ENCODE measurements around the gene CAPSL.
A peak's percentile ranks its signal among the peaks of the same experiment; 100 is the strongest.
"Not testable (repeated sequence)": the region's sequence is repeated elsewhere in the genome, so short reads cannot be mapped to it uniquely, and the experiment has no call there.

The CAPSL gene

DNA sequence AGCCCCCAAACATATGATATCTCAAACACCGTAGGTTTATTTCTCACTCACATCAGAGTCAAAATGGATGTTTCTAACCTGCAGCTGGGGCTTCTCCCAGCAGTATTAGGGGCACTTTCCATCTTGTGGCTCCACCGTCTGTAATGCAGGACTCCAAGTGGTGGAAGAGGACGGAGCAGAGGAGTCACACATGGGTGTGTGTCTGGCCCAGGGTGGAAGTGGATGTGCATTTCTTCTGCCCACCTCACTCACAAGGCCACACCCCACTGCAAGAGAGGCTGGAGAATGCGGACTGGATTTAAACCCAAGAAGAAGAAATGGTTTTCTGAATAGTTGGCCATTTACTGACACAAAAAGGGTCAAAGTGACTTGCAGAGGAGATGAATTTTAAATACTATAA is 67.8 kb downstream of the CAPSL start:
- DNase-seq = no peak

DNA sequence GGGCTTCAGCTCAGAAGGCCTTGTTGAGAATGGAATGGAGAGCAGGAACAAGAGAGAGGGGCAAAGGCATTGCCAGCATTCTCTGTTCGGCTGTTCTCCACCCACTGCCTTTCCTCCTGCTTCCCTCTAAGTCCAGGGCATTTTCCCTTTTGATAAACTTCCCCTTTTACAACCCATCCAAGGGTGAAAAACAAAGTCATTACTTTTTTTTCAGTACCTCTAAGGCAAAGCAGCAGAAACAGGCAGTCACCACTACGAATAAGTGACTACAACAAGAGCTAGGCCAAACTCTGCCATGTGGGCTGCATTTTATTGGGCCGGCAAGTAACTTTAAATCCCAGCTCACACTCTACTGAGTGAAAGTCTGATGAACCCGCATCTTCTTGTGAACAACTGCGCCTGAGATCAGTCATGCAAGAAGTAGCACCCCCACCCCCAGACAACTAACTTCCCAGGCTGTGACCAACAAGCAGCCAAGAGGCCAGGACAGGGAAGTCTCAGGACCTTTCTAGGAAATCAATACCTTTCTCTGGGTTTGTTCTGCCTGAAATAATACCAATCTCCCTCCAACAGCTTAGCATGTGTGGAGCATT is 68.6 kb downstream of the CAPSL start:
- DNase-seq = peak in 1 of 2 donors; percentile 30

DNA sequence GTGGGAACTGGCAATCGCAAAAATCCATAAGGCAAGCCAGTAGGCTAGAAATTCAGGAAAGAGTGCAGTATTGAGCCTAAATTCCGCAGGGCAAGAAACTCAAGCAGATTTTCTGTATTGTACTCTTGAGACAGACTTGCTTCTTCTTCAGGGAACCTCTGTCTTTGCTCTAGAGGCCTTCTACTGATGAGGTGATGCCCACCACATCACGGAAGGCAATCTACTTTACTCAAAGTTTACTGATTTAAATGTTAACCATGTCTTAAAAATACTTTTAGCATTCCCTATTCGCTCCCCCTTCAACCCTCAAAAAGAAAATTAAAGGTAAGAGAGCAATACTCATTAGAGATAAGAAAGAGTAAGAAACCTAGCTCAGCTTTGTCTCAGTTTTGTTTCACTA is 70.4 kb downstream of the CAPSL start:
- DNase-seq = no peak

GRCh38 chr5:35863159-35863558 is 75.3 kb downstream of the CAPSL start:
- peak in 1 of 2 donors; percentile 20 for DNase-seq

- DNase-seq = no peak
Observed at GRCh38 chr5:35862126-35862525, 76.3 kb downstream of the CAPSL start.

DNA sequence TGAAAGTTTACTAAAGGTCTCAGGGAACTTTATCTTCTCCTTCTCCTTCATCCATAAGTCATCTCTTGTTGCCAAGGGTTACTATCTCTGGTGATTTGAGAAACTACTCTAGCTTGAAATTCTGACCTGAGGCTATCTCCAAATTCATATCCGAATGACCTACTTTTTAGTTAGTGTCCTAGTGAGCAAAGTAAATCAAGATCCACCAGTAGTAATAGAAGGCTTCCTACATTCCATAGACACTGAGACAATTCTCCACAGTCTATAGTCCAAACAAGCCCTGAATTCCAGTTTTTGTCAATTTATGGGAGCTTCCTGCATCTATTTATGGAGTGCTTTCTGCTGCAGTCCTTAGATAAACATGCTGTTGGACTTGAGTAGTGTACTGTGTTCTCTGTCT is 76.7 kb downstream of the CAPSL start:
- DNase-seq = no peak

GRCh38 chr5:35860686-35861085 is 77.7 kb downstream of the CAPSL start:
- DNase-seq = no peak

- DNase-seq = no peak
Observed at GRCh38 chr5:35859101-35859661, 79.2 kb downstream of the CAPSL start.

DNA sequence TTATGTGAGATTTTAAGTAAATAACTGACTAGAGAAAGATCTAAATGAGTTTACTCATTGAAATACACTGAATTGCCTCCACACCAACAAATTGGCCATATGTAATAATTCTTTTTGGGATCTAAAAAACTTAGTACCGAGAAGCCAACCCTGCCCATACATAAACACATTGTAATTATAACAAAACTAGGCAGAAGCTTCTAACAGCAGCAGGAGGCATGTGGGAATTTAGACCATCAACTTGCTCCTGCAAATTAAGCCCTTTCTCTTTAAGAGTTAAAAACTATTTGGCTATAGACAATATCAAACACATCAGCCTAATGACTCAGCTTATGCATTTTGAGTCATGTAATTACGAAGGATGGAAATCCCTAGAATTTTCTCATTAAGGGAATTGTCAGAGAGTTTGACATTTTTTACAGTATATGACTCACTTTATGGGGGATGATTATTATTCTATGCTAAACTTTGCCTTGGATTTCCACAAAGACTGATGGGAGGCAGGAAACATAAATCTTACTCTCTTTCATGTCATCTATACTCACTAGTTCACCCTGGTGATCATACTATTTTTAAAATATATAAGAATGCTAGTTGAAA is 80.7 kb downstream of the CAPSL start:
- no peak for DNase-seq

DNA sequence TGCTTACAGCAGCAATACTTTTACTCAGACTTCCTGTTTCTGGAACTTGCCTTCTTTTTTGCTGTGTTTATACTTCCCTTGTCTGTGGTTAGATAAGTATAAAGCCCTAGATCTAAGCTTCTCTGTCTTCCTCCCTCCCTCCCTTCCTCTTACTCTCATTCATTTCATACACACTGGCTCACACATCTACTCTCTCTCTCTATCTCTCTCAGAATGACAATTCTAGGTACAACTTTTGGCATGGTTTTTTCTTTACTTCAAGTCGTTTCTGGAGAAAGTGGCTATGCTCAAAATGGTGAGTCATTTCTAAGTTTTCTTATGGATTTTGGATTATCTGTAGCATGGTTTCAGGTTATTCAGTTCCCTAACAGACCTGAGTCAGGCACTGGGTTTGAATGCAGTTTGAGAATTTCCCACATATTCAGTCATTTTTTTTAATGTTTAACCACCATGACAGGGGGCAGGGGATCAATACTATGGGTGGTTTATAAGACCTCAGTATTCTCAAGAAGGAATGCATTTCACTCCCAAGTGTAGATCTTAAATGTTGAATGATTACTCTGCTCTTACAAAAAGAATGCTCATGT is 81.6 kb downstream of the CAPSL start, which contains the start of gene IL7R:
TSS of gene IL7R (plus strand) at position 127 of the 587 bp plus-strand sequence. CDS start at position 214, 87 bp downstream.
- peak in 1 of 2 donors; percentile 46 for DNase-seq

DNA sequence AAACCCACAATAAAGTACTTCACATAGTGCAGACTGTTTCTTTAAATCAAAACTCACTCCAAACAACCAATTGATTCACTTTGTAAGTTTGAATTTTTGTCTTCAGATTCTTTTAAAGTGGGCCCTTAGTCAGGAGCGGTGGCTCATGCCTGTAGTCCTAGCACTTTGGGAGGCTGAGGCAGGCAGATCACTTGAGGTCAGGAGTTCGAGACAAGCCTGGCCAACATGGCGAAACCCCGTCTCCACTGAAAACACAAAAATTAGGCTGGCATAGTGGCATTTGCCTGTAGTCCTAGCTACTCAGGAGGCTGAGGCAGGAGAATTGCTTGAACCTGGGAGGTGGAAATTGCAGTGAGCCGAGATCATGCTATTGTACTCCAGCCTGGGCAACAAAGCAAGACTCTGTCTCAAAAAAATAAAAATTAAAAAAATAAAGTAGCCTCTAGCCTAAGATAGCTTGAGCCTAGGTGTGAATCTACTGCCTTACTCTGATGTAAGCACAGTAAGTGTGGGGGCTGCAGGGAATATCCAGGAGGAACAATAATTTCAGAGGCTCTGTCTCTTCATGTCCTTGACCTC is 82.1 kb downstream of the CAPSL start:
- not testable (repeated sequence) for DNase-seq

- DNase-seq = no peak
Observed at GRCh38 chr5:35855187-35855586, 83.2 kb downstream of the CAPSL start.
